Cerebellar cortex (tissue), 1 donor: Measurements from ENCODE around the gene KIF21A.
A peak's percentile ranks its signal among the peaks of the same experiment; 100 is the strongest.
"Not testable (repeated sequence)": the region's sequence is repeated elsewhere in the genome, so short reads cannot be mapped to it uniquely, and the experiment has no call there.

Experiments
- DNase-seq: peaks from one replicate; pipeline ENCODE4 v3.0.0-alpha.2; 2015; ENCODE audit warnings: low spot score

The KIF21A gene, protein sequence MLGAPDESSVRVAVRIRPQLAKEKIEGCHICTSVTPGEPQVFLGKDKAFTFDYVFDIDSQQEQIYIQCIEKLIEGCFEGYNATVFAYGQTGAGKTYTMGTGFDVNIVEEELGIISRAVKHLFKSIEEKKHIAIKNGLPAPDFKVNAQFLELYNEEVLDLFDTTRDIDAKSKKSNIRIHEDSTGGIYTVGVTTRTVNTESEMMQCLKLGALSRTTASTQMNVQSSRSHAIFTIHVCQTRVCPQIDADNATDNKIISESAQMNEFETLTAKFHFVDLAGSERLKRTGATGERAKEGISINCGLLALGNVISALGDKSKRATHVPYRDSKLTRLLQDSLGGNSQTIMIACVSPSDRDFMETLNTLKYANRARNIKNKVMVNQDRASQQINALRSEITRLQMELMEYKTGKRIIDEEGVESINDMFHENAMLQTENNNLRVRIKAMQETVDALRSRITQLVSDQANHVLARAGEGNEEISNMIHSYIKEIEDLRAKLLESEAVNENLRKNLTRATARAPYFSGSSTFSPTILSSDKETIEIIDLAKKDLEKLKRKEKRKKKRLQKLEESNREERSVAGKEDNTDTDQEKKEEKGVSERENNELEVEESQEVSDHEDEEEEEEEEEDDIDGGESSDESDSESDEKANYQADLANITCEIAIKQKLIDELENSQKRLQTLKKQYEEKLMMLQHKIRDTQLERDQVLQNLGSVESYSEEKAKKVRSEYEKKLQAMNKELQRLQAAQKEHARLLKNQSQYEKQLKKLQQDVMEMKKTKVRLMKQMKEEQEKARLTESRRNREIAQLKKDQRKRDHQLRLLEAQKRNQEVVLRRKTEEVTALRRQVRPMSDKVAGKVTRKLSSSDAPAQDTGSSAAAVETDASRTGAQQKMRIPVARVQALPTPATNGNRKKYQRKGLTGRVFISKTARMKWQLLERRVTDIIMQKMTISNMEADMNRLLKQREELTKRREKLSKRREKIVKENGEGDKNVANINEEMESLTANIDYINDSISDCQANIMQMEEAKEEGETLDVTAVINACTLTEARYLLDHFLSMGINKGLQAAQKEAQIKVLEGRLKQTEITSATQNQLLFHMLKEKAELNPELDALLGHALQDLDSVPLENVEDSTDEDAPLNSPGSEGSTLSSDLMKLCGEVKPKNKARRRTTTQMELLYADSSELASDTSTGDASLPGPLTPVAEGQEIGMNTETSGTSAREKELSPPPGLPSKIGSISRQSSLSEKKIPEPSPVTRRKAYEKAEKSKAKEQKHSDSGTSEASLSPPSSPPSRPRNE (N-terminal part only)

DNA sequence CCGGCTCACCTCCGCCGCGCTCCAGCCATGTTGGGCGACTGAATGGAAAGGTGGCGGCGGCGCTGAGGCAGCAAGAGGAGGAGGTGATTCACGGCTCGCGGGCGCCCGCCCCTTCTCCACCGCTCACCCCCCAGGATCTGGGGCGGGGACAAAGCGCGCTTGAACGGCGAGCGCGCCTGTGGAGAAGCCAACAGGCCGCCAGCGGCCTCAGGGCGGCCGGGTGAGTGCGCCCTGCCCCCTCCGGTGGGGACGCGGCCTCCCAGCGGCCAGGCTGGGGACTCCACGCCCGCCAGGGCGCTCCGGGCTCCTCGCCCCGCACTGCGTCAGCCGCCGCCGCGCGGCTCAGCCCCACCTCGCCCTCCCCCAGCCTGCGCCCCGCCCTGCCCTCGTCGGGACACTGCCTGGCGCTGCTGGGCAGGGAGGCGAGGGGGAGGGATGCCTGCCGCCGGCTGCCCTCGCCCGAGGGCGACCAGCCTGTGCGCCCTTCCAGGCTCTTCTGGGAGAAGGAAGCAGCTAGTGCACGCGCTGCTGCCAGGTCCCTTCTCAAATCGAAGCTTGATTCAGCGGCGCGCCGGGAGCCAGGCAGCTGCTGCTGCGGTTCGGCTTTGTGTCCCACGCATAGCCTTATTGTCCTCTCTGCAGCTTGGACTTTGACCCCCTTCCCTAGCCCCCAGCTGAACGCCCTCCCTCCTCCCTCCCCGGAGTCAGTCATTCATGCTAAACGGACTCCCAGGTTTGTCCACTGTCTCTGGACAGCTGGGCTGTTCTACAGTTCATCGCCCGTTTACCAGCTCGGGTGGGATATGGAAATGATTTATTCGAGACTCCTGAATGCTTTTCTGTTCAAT is at the start of gene KIF21A:
TSS of gene KIF21A (minus strand) at position 40 of the 848 bp plus-strand sequence. CDS start 150 bp downstream, outside the sequence.
- peak; percentile 86 for DNase-seq

DNA sequence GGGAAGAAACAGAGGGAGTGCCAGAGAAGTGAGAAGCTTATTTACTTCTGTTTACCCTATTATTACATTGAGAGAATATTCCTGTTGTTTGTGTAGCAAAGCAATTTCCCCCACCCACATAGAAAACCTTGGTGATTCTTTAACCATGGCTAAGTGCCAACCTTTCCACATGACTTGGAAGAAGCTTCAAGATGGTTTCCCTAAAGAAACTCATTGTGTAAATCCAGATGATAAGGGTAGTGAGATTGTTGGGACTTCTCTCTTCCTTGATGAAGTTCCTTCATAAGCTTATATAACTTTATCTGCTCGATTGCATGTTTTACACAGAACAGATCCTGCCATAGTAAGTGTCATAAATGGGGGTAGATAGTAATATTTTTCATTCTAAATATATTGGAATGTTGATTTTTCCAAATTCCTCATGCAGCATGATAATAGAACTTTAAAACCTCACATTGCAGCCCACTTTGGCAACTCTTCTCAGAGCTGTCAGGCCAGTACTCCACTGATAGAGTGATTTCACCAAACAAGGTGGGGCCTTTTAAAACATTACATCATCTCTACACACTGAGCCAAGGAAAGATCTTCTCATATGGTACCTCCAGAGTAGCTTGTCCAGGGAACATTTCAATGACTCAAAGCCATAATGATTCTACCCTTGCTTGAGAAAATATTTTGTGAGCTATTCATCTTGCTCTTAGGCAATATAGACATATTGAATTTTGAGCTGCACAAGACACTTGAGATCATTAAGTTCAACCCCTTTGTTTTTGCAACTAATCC is 47.8 kb upstream of the KIF21A start:
- no peak for DNase-seq

DNA sequence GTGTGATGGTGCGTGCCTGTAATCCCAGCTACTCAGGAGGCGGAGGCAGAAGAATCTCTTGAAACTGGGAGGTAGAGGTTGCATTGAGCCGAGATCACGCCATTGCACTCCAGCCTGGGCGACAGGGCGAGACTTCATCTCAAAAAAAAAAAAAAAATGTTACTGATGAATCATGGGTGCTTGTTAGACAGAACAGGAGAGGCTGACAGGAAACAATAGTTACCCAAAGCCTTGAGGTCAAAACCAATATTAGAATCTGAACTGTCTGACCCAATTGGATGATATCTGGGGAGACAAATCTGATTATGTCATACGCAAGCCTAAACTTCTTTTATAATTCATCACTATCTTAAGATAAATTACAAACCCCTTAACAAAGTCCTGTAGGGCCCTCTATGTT is 40.7 kb upstream of the KIF21A start:
- DNase-seq, result no peak

DNA sequence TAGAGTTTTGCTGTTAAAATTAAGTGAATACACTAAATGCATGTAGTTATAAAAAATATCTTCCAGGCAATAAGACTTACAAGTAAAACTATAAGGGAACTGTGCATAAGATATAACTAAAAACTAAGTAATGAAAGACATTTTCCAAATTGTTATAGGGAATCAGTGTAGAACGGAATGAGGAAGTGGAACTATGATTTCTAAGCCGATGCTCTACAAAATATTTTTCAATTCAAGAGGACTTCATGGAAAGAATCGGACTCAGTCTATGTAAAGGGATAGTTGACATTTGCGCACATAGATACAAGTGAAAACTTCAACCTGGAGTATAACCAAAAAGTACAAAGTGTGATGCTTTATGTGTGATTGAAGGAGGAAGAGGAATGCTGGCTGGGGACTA is 40.1 kb upstream of the KIF21A start:
- no peak for DNase-seq

DNA sequence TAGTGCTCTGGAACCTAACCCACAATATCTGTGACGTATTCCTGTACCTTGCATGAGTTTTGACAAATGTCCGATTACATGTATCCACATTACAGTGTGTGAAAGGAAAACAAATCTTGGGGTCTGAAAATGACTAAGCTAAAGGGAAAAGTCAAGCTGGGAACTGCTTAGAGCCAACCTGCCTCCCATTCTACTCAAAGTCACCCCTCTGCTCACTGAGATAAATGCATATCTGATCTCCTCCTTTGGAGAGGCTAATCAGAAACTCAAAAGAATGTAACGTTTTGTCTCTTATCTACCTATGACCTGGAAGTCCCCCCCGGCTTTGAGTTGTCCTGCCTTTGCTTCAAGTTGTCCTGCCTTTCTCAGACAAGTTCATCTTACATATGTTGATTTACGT is 34.0 kb upstream of the KIF21A start:
- DNase-seq, result no peak

DNA sequence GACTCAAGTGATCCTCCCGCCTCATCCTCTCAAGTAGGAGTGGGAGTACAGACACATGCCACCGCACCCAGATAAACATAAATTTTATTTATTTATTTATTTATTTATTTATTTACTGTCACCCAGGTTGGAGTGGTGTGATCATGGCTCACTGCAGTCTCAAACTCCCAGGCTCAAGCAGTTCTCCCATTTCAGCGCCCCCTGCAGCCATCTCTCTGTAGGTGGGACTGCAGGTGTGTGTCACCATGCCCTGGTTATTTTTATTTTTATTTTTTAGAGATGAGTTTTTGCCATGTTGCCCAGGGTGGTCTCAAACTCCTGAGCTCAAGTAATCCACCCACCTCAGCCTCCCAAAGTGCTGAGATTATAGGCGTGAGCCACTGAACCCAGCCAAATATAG is 33.2 kb upstream of the KIF21A start:
- DNase-seq, result no peak

DNA sequence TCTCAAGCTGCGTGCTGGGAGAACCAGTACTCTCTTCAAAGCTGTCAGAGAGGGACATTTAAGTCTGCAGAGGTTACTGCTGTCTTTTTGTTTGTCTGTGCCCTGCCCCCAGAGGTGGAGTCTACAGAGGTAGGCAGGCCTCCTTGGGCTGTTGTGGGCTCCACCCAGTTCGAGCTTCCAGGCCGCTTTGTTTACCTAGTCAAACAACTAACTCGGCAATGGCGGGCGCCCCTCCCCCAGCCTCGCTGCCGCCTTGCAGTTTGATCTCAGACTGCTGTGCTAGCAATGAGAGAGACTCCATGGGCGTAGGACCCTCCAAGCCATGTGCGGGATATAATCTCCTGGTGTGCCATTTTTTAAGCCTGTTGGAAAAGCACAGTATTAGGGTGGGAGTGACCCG is 32.2 kb upstream of the KIF21A start:
- DNase-seq, result not testable (repeated sequence)

DNA sequence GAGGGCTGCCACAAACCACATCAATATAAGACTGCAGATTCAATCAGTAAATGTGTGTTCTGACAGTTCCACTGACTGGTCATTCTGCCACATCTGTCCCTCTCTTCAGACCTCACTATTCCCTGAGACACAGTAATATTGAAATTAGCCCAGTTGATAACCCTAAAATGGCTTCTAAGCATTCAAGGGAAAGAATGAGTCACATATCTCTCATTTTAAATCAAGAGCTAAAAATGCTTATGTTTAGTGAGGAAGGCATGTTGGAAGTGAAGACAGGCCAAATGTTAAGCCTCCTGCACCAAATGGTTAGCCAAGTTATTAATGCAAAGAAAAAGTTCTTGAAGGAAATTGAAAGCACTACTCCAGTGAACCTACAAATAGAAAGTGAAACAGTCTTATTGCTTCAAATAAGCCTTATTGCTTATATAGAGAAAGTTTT is 24.5 kb upstream of the KIF21A start:
- DNase-seq, result no peak

DNA sequence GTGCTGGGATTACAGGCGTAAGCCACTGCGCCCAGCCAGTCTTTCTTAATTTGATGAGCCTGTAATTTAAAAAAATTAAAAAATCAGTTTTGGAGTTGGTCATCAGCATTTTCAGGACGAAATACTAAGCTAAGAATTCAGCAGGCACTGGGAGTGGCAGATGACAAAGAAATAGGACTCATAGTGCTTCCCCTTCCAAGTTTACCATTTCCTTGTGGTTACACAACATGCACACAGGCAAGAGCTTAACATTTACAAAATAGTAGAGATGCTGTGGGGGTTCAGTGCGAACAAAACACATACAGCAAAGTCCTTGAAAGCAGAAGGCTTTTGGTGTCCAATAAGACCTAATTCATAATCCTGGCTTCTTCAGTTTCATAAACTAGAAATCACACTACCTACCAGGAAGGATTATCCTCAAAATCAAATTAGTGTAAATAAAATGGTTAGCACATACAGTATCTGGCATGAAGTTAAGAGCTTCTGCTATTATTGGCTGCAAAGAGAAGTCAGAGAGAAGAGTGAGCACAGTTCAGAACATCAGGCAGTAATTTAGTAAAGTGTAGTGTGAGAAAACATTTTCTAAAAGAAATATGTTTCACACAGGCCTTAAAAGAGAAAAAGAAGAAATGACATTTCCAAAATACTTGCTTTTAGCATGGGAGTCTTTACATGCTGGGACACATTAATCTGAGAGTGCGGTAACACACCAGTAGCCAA is 22.2 kb upstream of the KIF21A start:
- no peak for DNase-seq

DNA sequence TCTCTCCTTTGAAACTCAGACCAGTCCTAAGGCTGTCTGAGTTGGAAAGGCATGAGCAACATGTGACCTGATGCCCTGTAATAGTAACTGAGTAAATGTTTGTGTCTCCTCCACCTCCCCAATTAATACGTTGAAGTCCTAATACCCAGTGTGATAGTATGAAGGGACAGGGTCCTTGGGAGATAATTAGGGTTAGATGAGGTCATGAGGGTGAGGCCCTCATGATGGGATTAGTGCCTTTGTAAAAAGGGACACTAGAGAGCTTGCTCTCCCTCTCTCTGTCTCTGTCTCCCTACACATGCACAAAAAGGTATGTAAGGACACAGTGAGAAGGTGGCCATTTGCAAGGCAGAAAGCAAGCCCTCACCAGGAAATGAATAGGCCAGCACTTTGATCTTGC is 18.1 kb upstream of the KIF21A start:
- DNase-seq, result no peak

DNA sequence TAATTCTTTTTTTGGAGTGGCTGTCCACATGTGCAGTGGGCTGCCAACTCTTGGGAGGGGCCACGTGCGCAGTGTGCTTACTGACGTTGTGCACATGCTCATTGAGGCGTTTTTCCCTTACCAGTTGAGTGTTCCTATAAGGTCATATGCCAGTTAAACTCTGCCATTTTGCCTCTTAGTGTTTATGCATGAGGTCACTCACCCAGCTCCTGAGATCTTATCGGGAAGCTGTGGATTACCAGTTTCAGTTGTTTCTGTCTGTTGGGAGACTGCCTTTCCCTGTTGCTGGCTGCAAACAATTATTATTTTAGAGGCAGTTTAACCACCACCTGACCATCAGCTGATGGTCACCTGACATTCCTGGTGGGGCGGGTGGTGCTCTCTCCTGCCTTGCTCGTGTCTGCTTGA is 16.1 kb upstream of the KIF21A start:
- no peak for DNase-seq

DNA sequence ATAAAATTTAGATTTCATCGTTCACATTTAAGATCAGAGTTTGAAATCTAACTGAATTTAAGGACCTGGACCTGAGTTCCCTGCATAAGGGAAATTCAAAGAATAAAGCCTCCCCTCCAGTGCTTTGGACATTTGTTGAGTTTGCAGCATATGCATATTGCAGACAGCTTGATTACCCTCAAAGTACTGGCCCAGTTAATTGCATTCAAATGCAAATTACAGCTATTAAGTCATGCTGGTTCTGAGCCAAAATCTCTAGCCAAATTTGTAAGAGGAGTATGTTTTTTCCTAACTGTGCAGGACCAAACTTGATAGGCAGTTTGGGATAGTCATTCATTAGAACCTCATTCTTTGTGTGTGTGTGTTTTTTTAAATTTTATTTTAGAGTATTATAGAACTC is 9.1 kb upstream of the KIF21A start:
- peak; percentile 34 for DNase-seq

DNA sequence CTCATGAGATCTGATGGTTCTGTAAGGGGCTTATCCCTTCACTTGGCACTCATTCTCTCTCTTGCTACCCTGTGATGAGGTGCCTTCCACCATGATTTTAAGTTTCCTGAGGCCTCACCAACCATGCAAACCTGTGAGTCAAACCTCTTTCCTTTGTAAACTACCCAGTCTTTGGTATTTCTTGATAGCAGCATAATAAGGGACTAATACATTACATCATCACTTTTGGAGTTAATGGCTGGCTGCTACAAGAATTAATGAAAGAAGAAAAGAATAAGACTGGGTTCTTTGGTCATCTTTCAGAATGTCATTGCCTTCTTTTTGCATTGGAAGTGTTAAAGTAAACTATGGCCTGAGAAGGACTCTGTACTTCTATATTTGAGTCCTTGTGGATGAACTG is 5.1 kb upstream of the KIF21A start:
- DNase-seq, result no peak

DNA sequence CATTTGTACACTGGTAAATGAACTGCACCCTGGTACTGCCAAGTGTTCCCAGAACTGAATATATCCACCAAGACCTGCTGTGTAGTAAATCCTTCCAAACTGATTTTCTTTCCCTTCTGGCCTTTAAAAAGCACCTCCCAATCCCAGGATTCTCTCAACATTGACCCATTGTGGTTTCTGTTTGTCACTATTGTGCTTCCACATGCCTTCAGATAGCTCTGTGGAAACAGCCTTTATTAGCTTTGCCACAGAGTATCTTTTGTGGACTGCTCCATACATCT is 949 bp upstream of the KIF21A start:
- peak; percentile 64 for DNase-seq

DNA sequence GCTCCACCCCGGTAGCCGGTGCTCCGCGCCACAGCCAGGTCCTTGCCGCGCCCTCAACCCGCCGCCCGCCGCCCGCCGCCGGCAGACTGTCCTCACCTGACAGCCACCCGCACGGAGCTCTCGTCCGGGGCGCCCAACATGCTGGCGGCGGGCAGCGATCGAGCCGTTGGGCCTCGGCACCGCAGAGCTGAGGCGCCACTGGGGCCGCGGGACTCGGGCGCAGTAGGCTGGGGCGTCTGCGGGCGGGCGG is 164 bp downstream of the KIF21A start:
- DNase-seq, result no peak

DNA sequence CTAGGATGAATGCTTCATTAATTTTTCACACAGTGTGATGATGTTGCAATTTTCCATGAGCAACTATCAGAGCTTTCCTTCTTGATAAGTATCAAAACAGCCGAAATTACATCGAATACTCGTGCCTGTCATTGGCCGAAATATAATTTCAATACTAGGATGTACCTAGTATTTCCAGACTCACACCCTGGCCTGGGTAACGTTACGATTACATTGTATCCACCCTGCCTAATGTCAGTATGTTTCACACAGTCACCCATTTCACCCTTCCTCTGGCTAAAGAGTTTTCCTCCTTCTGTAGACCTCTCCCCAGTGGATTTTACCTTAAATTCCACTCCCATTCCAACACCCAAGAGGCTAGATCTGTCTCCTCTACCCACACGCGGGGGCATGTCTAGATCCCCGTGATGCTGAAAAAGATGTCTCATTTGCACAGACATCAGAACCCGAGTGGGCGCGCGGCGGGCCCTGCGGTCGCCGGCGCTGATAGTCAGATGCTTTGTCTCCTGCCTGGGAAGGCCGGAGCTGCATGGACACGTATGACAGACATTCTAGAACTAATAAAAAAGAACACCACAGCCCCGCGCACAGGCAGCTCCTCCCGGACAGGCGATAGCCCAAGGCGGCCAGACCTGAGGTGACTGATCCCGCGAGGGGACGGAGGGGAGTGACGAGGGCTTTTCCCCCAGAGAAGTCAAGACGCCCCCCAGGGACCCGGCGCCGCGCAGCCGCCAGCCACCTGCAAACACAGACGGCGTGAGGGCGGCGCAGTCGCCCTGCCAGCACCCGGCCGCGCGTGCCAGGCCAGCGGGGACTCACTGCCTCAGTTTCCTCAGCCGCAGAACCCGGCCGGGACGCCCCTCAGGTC is 723 bp downstream of the KIF21A start:
- peak; percentile 64 for DNase-seq

DNA sequence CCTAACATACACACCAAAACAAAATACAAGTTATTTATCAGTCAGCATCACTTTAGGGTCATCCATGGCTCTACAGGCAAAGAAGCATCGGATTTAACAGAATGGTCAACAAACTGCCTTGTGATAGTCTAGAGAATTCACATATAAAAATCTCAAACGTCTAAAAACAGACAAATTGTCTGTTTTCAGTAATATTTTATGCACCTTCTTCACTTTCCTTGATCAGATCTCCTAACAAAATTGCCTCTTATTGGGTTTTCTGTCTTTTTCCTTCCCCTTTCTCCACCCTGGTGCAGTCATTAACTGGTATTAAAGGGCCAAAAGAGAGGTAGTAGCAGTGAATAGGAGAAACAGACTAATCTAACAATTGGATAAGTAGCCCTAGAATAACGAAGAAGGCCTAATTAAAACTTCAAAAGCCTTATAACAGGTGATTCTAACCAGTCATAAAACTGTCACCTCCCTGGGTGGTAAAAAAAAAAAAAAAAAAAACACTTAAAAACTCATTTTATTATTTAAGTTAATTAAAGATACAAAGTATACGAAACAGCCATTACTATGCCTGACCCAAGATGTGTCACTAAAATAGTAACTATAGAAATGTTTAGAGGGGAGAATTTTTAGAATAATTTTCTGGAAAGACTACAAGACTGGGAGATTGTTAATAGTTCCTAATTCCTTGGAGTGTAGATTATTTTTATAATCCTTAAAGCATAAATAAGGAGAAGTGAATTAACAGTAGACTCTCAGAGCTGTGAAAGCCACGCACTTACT is 1.5 kb downstream of the KIF21A start:
- DNase-seq, result peak; percentile 13

DNA sequence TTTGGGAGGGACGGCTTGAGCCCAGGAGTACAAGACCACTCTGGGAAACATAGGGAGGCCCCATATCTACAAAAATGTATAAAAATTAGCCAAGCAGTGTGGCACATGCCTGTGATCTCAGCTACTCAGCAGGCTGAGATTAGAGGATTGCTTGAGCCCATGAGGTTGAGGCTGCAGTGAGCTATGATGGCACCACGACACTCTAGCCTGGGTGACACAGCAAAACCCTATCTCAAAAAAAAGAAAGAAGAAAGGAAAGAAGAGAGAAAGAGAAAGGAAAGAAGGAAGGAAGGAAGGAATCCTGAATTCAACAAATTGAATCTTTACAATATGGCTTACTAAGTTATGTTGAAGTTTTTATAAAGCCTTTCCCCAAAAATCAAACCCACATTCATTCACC is 2.1 kb downstream of the KIF21A start:
- DNase-seq, result peak; percentile 25

DNA sequence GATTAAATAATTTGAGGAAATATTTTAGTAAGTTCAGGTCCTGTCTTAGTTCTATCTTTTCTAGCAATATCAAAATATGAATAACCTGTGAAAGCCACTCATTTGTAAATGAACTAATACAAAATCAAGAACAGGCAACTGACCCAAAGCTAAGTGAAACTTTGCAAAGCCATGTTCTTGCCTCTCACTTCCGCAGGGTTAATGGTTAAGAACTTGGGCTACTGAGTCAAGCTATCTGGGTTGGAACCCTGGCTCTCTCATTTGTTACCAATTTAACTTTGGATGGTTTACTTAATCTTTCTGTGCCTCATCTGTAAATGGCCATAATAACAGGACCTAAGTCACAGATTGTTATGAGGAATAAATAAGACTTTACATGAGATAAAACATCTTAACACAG is 2.8 kb downstream of the KIF21A start:
- peak; percentile 8 for DNase-seq
